Measurements from ENCODE around the gene FITM2. TPM values are rescaled to one million over a fixed set of nuclear protein-coding genes. Genes with fewer than 3 reads are reported as not detected.

The FITM2 gene
- total and polyA plus RNA-seq, 2 experiments from 2014 or later, result 6.5 to 8.9 TPM

- Histone ChIP-seq H2AFZ (no peak overlapping the region), H3K9me3 (ENCODE audit: low read depth) (no peaks in the 10 kb centered on the region), H3K36me3 (ENCODE audit: low read depth) (no peaks in the 10 kb centered on the region), H3K27me3 (replicated peaks; ENCODE audit: insufficient read depth) (no peaks in the 10 kb centered on the region), H3K4me1 (ENCODE audit: insufficient read depth) (no peaks in the 10 kb centered on the region), H3K79me2 (ENCODE audit: insufficient read depth) (no peaks in the 10 kb centered on the region), H3F3A (ENCODE audit: insufficient read depth) (no peaks in the 10 kb centered on the region), H3K4me3 (no peak overlapping the region), H3K4me2 (ENCODE audit: unreplicated experiment) (no peak overlapping the region), H3K9ac (no peak overlapping the region), H3K9me2 (ENCODE audit: insufficient read depth) (no peaks in the 10 kb centered on the region), H3K27ac (no peak overlapping the region), H4K20me1 (ENCODE audit: insufficient read depth) (no peaks in the 10 kb centered on the region; the same call in 1 of the 2 replicates)
- DNase-seq, result no peak
- in situ Hi-C loops (cut with MboI), result no loop called here
- TF ChIP-seq EZH2phosphoT487 (IDR thresholded peaks at IDR 0.05; ENCODE audit: insufficient read depth, low read depth) (no peak), EZH2 (IDR thresholded peaks at IDR 0.05; ENCODE audit: insufficient read depth, poor library complexity, severe bottlenecking) (no peak)
- 68 to 70% methylated on average over 5 of the region's 5 CpGs for WGBS, 2 experiments (ENCODE audit: low coverage in 1 of 2, low lambda C conversion rate in 2 of 2, missing lambda C conversion rate in 2 of 2)
Observed at GRCh38 chr20:44268802-44269201, 42.2 kb downstream of the FITM2 start.

DNA sequence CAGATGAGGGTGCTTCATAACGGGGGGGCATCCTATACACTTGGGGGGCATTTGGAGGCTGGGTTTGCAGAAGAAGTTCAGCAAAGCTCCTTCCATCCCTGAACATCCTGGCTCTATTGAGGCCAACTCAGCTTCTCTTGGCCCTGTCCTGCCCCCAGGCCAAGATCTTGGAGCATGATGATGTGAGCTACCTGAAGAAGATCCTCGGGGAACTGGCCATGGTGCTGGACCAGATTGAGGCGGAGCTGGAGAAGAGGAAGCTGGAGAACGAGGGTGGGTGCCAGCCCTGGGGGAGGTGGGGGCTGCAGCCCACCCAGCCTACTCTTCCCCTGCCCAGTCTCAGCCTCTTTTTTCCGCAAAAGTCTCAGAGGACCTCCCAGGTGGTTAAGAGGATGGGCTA lies 46.7 kb downstream of the FITM2 start:
- 41 to 54% methylated on average over 5 of the region's 5 CpGs for WGBS, 2 experiments (ENCODE audit: low coverage in 1 of 2, low lambda C conversion rate in 2 of 2, missing lambda C conversion rate in 2 of 2)
- no peaks in the 10 kb centered on the region for H3K27me3 ChIP-seq (replicated peaks; ENCODE audit: insufficient read depth)
- no peaks in the 10 kb centered on the region for H3K79me2 ChIP-seq (ENCODE audit: insufficient read depth)
- no peaks in the 10 kb centered on the region for H3F3A ChIP-seq (ENCODE audit: insufficient read depth)
- in situ Hi-C loops (cut with MboI), result no loop called here
- H3K4me1 ChIP-seq (ENCODE audit: insufficient read depth), result no peaks in the 10 kb centered on the region
- H3K36me3 ChIP-seq (ENCODE audit: low read depth), result no peaks in the 10 kb centered on the region
- peak; percentile 4 for DNase-seq
- H2AFZ ChIP-seq, result no peak overlapping the region
- H3K27ac ChIP-seq, result no peak overlapping the region
- no peak for TF ChIP-seq EZH2 (IDR thresholded peaks at IDR 0.05; ENCODE audit: insufficient read depth, poor library complexity, severe bottlenecking)
- TF ChIP-seq EZH2phosphoT487 (IDR thresholded peaks at IDR 0.05; ENCODE audit: insufficient read depth, low read depth), result no peak
- H3K9me3 ChIP-seq (ENCODE audit: low read depth), result no peaks in the 10 kb centered on the region
- no peak overlapping the region for H3K4me3 ChIP-seq
- H3K4me2 ChIP-seq (ENCODE audit: unreplicated experiment), result no peak overlapping the region
- no peaks in the 10 kb centered on the region for H3K9me2 ChIP-seq (ENCODE audit: insufficient read depth)
- H4K20me1 ChIP-seq (ENCODE audit: insufficient read depth), result no peaks in the 10 kb centered on the region; the same call in 1 of the 2 replicates
- no peak overlapping the region for H3K9ac ChIP-seq

GRCh38 chr20:44258226-44258890 lies 52.6 kb downstream of the FITM2 start:
- TF ChIP-seq EZH2phosphoT487 (IDR thresholded peaks at IDR 0.05; ENCODE audit: insufficient read depth, low read depth) (no peak), EZH2 (IDR thresholded peaks at IDR 0.05; ENCODE audit: insufficient read depth, poor library complexity, severe bottlenecking) (no peak)
- no peaks in the 10 kb centered on the region for H3K36me3 ChIP-seq (ENCODE audit: low read depth)
- H3K9me3 ChIP-seq (ENCODE audit: low read depth), result no peaks in the 10 kb centered on the region
- in situ Hi-C loops (cut with MboI), result no loop called here
- no peak for DNase-seq
- H3K9ac ChIP-seq, result no peak overlapping the region
- H4K20me1 ChIP-seq (ENCODE audit: insufficient read depth), result no peaks in the 10 kb centered on the region
- 75 to 78% methylated on average over 24 to 25 of the region's 28 CpGs for WGBS, 2 experiments (ENCODE audit: low coverage in 1 of 2, low lambda C conversion rate in 2 of 2, missing lambda C conversion rate in 2 of 2)
- no peaks in the 10 kb centered on the region for H3K27me3 ChIP-seq (replicated peaks; ENCODE audit: insufficient read depth)
- H3K4me1 ChIP-seq (ENCODE audit: insufficient read depth), result no peaks in the 10 kb centered on the region
- H2AFZ ChIP-seq, result no peak overlapping the region
- no peak overlapping the region for H3K4me2 ChIP-seq (ENCODE audit: unreplicated experiment)
- no peaks in the 10 kb centered on the region for H3K79me2 ChIP-seq (ENCODE audit: insufficient read depth)
- no peaks in the 10 kb centered on the region for H3F3A ChIP-seq (ENCODE audit: insufficient read depth)
- H3K4me3 ChIP-seq, result no peak overlapping the region
- no peak overlapping the region for H3K27ac ChIP-seq
- H3K9me2 ChIP-seq (ENCODE audit: insufficient read depth), result no peaks in the 10 kb centered on the region

DNA sequence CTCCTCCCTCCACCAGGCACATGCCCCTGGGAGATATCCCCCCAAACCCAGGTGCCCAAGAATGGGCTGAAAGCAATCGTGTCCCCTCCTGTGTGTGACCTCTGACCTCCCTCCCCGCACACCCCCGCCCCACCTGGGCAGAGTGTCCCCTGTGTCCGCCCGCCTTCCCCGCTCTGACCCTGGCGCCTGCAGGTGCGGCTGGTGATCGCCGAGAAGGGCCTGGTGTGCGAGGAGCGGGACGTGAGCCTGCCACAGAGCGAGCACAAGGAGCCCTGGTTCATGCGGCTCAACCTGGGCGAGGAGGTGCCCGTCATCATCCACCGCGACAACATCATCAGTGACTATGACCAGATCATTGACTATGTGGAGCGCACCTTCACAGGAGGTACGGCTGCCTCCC lies 54.0 kb downstream of the FITM2 start:
- no peaks in the 10 kb centered on the region for H3K27me3 ChIP-seq (replicated peaks; ENCODE audit: insufficient read depth)
- in situ Hi-C loops (cut with MboI), result no loop called here
- DNase-seq, result no peak
- H3K36me3 ChIP-seq (ENCODE audit: low read depth), result no peaks in the 10 kb centered on the region
- H3K4me3 ChIP-seq, result no peak overlapping the region
- H2AFZ ChIP-seq, result no peak overlapping the region
- no peaks in the 10 kb centered on the region for H4K20me1 ChIP-seq (ENCODE audit: insufficient read depth)
- WGBS, 2 experiments (ENCODE audit: low coverage in 1 of 2, low lambda C conversion rate in 2 of 2, missing lambda C conversion rate in 2 of 2), result 73 to 79% methylated on average over 19 to 21 of the region's 21 CpGs
- no peak overlapping the region for H3K27ac ChIP-seq
- no peaks in the 10 kb centered on the region for H3K79me2 ChIP-seq (ENCODE audit: insufficient read depth)
- no peak for TF ChIP-seq EZH2 (IDR thresholded peaks at IDR 0.05; ENCODE audit: insufficient read depth, poor library complexity, severe bottlenecking)
- no peak for TF ChIP-seq EZH2phosphoT487 (IDR thresholded peaks at IDR 0.05; ENCODE audit: insufficient read depth, low read depth)
- H3K9ac ChIP-seq, result no peak overlapping the region
- no peaks in the 10 kb centered on the region for H3K4me1 ChIP-seq (ENCODE audit: insufficient read depth)
- no peaks in the 10 kb centered on the region for H3F3A ChIP-seq (ENCODE audit: insufficient read depth)
- H3K9me2 ChIP-seq (ENCODE audit: insufficient read depth), result no peaks in the 10 kb centered on the region
- H3K9me3 ChIP-seq (ENCODE audit: low read depth), result no peaks in the 10 kb centered on the region
- H3K4me2 ChIP-seq (ENCODE audit: unreplicated experiment), result no peak overlapping the region
